Astrocyte (in vitro differentiated cells and primary cell): ENCODE data around the gene MRPL43.

ENCODE experiments used
- CTCF ChIP-seq: IDR thresholded peaks from 2 replicates; pipeline ENCODE4 v1.5.1; 2011; ENCODE audit warnings: low read depth, mild to moderate bottlenecking, inconsistent platforms, low read length, moderate library complexity; ENCODE audit not compliant: insufficient read depth
- EZH2 ChIP-seq: IDR thresholded peaks from 2 replicates; pipeline ENCODE4 v1.6.1; 2012; ENCODE audit warnings: mild to moderate bottlenecking, low read length, inconsistent platforms; ENCODE audit not compliant: insufficient read depth

- TF ChIP-seq CTCF (no peak), EZH2 (no peak)
Observed at GRCh38 chr10:100960251-100960650, 27.0 kb downstream of the MRPL43 start.
